Skeletal muscle cell (primary cell): ENCODE measurements around the gene NR6A1.
"Not testable (repeated sequence)": the region's sequence is repeated elsewhere in the genome, so short reads cannot be mapped to it uniquely, and the experiment has no call there.

ENCODE experiments used
- DNase-seq: peaks from one replicate; pipeline ENCODE4 v3.0.0-alpha.2; 2010; ENCODE audit warnings: low read depth
- H3K4me3 ChIP-seq: 2 replicates; pipeline ENCODE4 v1.5.1; 2011; ENCODE audit warnings: low read depth, mild to moderate bottlenecking, control low read depth, low read length, moderate library complexity

The NR6A1 gene

GRCh38 chr9:124632077-124632621 lies 139.0 kb downstream of the NR6A1 start:
- DNase-seq, result peak; percentile 14
- no peak overlapping the region for H3K4me3 ChIP-seq

- no peak for DNase-seq
- no peak overlapping the region for H3K4me3 ChIP-seq
Observed at GRCh38 chr9:124631326-124631725, 139.8 kb downstream of the NR6A1 start.

- H3K4me3 ChIP-seq, result no peak overlapping the region
- peak; percentile 28 for DNase-seq
Observed at GRCh38 chr9:124629600-124629999, 141.5 kb downstream of the NR6A1 start.

GRCh38 chr9:124628741-124629140 lies 142.4 kb downstream of the NR6A1 start:
- H3K4me3 ChIP-seq, result no peak overlapping the region
- no peak for DNase-seq

GRCh38 chr9:124626276-124626675 lies 144.8 kb downstream of the NR6A1 start:
- peak; percentile 16 for DNase-seq
- no peak overlapping the region for H3K4me3 ChIP-seq

GRCh38 chr9:124625087-124625486 lies 146.0 kb downstream of the NR6A1 start:
- no peak for DNase-seq
- no peak overlapping the region for H3K4me3 ChIP-seq

GRCh38 chr9:124624735-124624992 lies 146.4 kb downstream of the NR6A1 start:
- no peak for DNase-seq
- H3K4me3 ChIP-seq, result no peak overlapping the region

GRCh38 chr9:124623966-124624734 lies 147.0 kb downstream of the NR6A1 start:
- no peak overlapping the region for H3K4me3 ChIP-seq
- DNase-seq, result no peak

- no peak overlapping the region for H3K4me3 ChIP-seq
Observed at GRCh38 chr9:124622882-124623281, 148.2 kb downstream of the NR6A1 start.

GRCh38 chr9:124621371-124622328 lies 149.5 kb downstream of the NR6A1 start:
- no peak for DNase-seq

More at GRCh38 chr9:124622882-124623281, 148.2 kb downstream of the NR6A1 start:
- DNase-seq, result no peak

GRCh38 chr9:124618476-124618875 lies 152.6 kb downstream of the NR6A1 start:
- H3K4me3 ChIP-seq, result no peak overlapping the region
- DNase-seq, result no peak

More at GRCh38 chr9:124621371-124622328, 149.5 kb downstream of the NR6A1 start:
- no peak overlapping the region for H3K4me3 ChIP-seq

GRCh38 chr9:124617477-124618141 lies 153.5 kb downstream of the NR6A1 start:
- no peak for DNase-seq
- no peak overlapping the region for H3K4me3 ChIP-seq

- no peak for DNase-seq
- H3K4me3 ChIP-seq, result no peak overlapping the region
Observed at GRCh38 chr9:124616961-124617360, 154.2 kb downstream of the NR6A1 start.

GRCh38 chr9:124615840-124616239 lies 155.3 kb downstream of the NR6A1 start:
- DNase-seq, H3K4me3 ChIP-seq: not testable (repeated sequence)

GRCh38 chr9:124615100-124615742 lies 155.9 kb downstream of the NR6A1 start:
- H3K4me3 ChIP-seq, result no peak overlapping the region
- no peak for DNase-seq

- DNase-seq, result no peak
- H3K4me3 ChIP-seq, result no peak overlapping the region
Observed at GRCh38 chr9:124613849-124614248, 157.3 kb downstream of the NR6A1 start.

GRCh38 chr9:124611106-124611505 lies 160.0 kb downstream of the NR6A1 start:
- H3K4me3 ChIP-seq, result no peak overlapping the region
- DNase-seq, result no peak

GRCh38 chr9:124606027-124606426 lies 165.1 kb downstream of the NR6A1 start:
- no peak for DNase-seq
- H3K4me3 ChIP-seq, result no peak overlapping the region

GRCh38 chr9:124605258-124605657 lies 165.9 kb downstream of the NR6A1 start:
- no peak overlapping the region for H3K4me3 ChIP-seq
- DNase-seq, result no peak
